Measurements from ENCODE around the gene CDKL5. TPM values are rescaled to one million over a fixed set of nuclear protein-coding genes. Genes with fewer than 3 reads are reported as not detected.

The CDKL5 gene
- total RNA-seq, 1 donor from 2014 or later: 53.5 TPM

DNA sequence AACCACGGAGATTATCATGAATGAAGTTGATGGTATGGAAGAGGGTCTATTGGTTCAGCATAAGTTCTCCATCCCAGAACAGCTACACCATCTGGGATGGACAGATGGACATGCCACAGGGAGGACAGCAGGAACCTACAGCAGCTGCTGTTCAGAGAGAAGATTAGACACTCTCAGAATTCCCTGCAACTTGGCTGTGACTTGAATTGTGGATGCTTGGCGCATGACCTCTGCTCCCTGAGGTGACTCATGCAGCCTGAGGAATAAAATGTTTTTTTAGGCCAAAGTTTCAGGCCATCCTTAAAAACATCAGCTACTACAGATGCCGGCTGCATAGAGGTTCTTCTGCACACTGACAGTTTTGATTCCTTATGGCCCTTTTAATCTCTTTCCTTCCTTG, 149.2 kb downstream of the CDKL5 start:
- TF ChIP-seq, protein P1, sequence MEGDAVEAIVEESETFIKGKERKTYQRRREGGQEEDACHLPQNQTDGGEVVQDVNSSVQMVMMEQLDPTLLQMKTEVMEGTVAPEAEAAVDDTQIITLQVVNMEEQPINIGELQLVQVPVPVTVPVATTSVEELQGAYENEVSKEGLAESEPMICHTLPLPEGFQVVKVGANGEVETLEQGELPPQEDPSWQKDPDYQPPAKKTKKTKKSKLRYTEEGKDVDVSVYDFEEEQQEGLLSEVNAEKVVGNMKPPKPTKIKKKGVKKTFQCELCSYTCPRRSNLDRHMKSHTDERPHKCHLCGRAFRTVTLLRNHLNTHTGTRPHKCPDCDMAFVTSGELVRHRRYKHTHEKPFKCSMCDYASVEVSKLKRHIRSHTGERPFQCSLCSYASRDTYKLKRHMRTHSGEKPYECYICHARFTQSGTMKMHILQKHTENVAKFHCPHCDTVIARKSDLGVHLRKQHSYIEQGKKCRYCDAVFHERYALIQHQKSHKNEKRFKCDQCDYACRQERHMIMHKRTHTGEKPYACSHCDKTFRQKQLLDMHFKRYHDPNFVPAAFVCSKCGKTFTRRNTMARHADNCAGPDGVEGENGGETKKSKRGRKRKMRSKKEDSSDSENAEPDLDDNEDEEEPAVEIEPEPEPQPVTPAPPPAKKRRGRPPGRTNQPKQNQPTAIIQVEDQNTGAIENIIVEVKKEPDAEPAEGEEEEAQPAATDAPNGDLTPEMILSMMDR (IDR thresholded peaks at IDR 0.05; ENCODE audit: partially characterized antibody, unreplicated experiment): no peak
- Mint-ChIP-seq H3K9me3 (ENCODE audit: unreplicated experiment) (peaks cover 9% of the 10 kb centered on the region), H3K4me3 (ENCODE audit: unreplicated experiment) (peak overlapping the region; percentile 34), H3K27ac (ENCODE audit: unreplicated experiment) (peak overlapping the region; percentile 94), H3K4me1 (ENCODE audit: low read depth, unreplicated experiment) (peaks cover 47% of the 10 kb centered on the region), H3K36me3 (ENCODE audit: unreplicated experiment) (no peaks in the 10 kb centered on the region), H3K27me3 (ENCODE audit: unreplicated experiment) (peaks cover 2% of the 10 kb centered on the region)
- DNase-seq: peak; percentile 33

DNA sequence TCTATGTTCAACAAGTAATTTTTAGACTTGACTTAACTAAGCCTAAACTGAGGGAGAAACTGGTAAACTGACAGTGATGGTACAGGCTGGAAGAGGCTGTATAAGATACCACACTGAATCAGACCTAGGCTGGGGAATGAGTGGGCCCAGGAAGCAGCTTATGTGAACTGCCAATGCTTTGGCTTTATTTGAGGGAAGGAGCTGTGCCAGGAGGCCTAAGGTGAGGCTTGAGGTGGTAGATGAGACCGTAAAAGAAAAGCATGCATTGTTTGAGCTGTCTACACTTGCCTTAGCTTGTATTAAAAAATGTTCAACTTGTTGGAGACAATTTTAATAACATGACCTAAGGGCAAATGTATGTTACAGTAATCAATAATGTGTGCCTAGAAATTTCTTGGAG, 150.3 kb downstream of the CDKL5 start:
- peak overlapping the region; percentile 78 for H3K27ac Mint-ChIP-seq (ENCODE audit: unreplicated experiment)
- TF ChIP-seq, protein P1 (IDR thresholded peaks at IDR 0.05; ENCODE audit: partially characterized antibody, unreplicated experiment): no peak
- peaks cover 10% of the 10 kb centered on the region for H3K9me3 Mint-ChIP-seq (ENCODE audit: unreplicated experiment)
- DNase-seq: no peak
- H3K27me3 Mint-ChIP-seq (ENCODE audit: unreplicated experiment): peaks cover 2% of the 10 kb centered on the region
- H3K4me1 Mint-ChIP-seq (ENCODE audit: low read depth, unreplicated experiment): peaks cover 47% of the 10 kb centered on the region
- no peaks in the 10 kb centered on the region for H3K36me3 Mint-ChIP-seq (ENCODE audit: unreplicated experiment)
- H3K4me3 Mint-ChIP-seq (ENCODE audit: unreplicated experiment): no peak overlapping the region

DNA sequence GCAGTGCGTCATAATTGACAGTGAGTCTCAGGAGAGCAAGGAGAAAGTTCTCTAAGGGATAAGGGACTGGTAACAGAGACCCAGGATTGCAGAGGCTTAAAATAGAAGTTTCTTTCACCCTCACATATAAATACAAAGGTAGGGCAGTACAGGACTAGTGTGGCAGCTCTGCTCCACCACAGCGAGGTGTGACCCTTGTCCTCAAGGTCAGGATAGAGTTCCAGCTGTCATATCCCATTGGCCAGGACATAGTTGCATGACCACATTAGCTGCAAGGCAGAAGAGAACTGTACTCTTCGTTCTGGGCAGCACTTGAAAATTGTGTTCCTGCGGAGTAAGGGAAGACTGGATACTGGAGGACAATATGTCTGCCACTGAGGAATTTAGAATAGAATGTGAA, 152.0 kb downstream of the CDKL5 start:
- Mint-ChIP-seq H3K36me3 (ENCODE audit: unreplicated experiment) (no peaks in the 10 kb centered on the region), H3K4me1 (ENCODE audit: low read depth, unreplicated experiment) (peaks cover 46% of the 10 kb centered on the region), H3K9me3 (ENCODE audit: unreplicated experiment) (peaks cover 10% of the 10 kb centered on the region), H3K4me3 (ENCODE audit: unreplicated experiment) (peak overlapping the region; percentile 38), H3K27ac (ENCODE audit: unreplicated experiment) (peak overlapping the region; percentile 86), H3K27me3 (ENCODE audit: unreplicated experiment) (peaks cover 2% of the 10 kb centered on the region)
- TF ChIP-seq, protein P1 (IDR thresholded peaks at IDR 0.05; ENCODE audit: partially characterized antibody, unreplicated experiment): no peak
- DNase-seq: no peak

DNA sequence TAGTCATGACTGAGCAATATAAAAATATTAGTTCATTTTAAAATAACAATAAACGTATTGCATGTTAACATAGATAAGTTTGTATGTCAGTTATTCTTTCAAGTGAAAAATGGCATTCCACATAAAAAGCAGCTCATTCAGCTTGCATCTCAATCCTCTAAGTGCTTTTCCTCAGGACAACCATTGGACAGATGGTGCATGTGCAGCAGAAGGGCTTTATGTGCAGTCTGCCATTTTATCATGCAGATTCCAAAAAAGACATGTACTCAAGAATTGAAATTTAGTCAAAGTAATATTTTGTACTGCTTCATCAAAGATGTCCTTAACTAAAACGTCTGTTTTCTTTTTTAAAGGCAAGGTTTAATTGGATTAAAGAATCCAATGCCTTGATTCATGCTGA, 153.1 kb downstream of the CDKL5 start:
- DNase-seq: peak; percentile 25
- TF ChIP-seq, protein P1 (IDR thresholded peaks at IDR 0.05; ENCODE audit: partially characterized antibody, unreplicated experiment): no peak
- H3K4me3 Mint-ChIP-seq (ENCODE audit: unreplicated experiment): no peak overlapping the region
- H3K36me3 Mint-ChIP-seq (ENCODE audit: unreplicated experiment): no peaks in the 10 kb centered on the region
- peaks cover 40% of the 10 kb centered on the region for H3K4me1 Mint-ChIP-seq (ENCODE audit: low read depth, unreplicated experiment)
- H3K27me3 Mint-ChIP-seq (ENCODE audit: unreplicated experiment): peaks cover 2% of the 10 kb centered on the region
- H3K9me3 Mint-ChIP-seq (ENCODE audit: unreplicated experiment): peaks cover 7% of the 10 kb centered on the region
- H3K27ac Mint-ChIP-seq (ENCODE audit: unreplicated experiment): peak overlapping the region; percentile 86

DNA sequence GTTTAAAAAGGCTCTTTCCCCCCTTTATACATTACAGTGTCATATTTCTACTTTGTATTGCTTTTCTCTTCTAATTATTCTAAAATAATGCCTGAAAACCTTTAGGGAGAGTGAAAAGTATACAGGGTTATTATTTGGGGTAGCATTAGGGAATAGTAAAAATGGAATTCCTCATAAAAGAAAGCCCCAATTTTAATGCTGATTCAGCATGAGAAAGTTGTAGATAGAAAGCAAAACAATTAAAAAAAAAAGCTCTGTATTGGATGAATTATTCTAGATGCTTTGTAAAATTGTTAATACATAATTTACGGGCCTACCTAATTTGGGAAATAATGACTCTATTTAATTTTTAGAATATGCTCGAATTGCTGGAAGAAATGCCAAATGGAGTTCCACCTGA, 154.1 kb downstream of the CDKL5 start:
- no peak for DNase-seq
- Mint-ChIP-seq H3K36me3 (ENCODE audit: unreplicated experiment) (no peaks in the 10 kb centered on the region), H3K27me3 (ENCODE audit: unreplicated experiment) (peaks cover under 1% of the 10 kb centered on the region), H3K27ac (ENCODE audit: unreplicated experiment) (peak overlapping the region; percentile 89), H3K4me3 (ENCODE audit: unreplicated experiment) (peak overlapping the region; percentile 42), H3K9me3 (ENCODE audit: unreplicated experiment) (peaks cover 5% of the 10 kb centered on the region), H3K4me1 (ENCODE audit: low read depth, unreplicated experiment) (peaks cover 37% of the 10 kb centered on the region)
- TF ChIP-seq, protein P1 (IDR thresholded peaks at IDR 0.05; ENCODE audit: partially characterized antibody, unreplicated experiment): no peak
